NCI-H748 (cell line): Measurements from ENCODE around the gene FLRT2.

ENCODE experiments used
- DNase-seq: peaks from one replicate; lab custom pipeline; 2025; ENCODE audit not compliant: unreplicated experiment; lab: John Stamatoyannopoulos, UW

Gene FLRT2

DNA sequence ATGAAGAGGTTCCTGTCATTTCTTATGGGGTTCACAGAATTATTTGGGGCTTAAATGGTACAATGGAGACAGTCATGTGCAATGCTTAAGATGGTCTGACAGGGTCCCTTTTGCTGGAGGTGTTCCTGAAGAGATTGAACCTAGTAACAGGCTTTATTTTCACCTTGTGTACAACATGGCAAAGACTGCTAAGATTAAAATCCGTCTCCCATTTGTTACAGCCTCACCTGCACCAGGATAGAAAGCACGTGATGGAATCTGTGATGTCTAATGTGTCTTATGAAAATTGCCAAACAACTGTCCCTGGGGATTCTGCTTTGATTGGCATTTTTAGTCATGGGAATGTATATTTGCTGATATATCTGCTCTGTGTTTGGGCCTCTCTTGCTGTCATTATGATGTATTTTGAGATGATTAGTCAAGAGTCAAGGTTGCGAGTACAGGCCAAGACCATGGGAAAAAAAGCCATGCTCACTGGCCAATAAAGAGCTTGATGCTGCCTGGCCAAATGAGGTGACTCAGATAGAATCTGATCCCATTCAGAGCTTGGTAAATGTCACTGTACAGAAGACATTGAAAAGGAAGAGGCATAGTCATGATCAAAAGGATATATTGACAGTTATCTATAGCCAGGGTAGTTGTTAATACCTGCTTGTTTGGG, 96.1 kb downstream of the FLRT2 start:
- DNase-seq, result no peak

DNA sequence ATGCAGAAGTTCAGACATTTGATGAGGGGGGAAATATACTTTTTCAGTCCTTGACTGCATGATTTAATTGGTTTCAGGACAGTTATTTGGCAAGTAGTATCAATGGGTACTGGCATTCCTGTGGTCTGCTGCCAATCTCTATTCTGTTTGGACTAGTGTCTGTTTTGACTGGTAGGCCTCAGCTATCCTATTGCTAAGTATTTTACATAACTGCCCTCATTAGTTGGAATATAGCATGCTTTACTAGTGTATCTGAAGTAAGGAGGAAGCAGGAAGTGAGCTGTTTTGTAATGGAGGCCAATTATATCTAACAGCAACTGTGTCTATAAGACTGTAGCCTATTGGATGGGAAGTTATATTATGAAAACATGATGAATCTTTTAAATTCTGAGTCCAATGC, 104.3 kb downstream of the FLRT2 start:
- DNase-seq, result no peak

DNA sequence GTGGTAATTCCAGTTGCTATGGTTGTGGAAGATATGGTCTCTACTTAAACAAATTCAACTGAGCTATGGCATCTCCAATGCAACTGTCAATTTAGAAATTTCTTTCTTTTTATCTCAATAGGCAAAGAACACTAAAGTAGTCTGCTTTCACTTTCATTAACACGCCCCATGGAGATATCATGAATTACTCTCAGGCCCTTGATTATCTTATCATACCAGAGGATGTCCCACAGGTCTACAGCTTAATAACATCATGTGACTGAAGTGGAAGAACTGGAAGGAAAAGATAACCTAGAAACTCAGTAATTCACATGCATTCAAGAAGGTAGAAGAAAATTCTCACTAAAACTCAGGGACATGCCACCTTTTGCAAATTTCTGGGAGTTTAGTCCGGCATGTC, 114.3 kb downstream of the FLRT2 start:
- DNase-seq, result no peak

DNA sequence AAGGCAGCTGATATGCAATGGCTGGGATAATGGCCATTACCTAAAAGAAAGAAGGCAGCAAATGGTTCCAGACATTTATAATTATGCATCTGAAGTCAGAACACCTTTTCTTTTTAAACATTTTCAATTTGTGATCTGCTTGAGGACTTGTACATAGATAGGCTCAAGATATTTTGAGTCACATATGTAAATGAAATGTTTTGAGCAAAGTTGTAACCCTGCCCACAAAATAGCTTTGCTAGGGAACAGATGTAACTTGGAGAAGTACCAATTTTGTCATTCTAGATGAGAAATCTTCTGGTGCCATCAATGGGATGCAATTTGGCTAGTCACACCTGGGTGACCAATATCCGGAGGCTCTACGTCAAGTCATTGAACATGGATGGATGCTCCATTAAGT, 123.1 kb downstream of the FLRT2 start:
- DNase-seq, result no peak

DNA sequence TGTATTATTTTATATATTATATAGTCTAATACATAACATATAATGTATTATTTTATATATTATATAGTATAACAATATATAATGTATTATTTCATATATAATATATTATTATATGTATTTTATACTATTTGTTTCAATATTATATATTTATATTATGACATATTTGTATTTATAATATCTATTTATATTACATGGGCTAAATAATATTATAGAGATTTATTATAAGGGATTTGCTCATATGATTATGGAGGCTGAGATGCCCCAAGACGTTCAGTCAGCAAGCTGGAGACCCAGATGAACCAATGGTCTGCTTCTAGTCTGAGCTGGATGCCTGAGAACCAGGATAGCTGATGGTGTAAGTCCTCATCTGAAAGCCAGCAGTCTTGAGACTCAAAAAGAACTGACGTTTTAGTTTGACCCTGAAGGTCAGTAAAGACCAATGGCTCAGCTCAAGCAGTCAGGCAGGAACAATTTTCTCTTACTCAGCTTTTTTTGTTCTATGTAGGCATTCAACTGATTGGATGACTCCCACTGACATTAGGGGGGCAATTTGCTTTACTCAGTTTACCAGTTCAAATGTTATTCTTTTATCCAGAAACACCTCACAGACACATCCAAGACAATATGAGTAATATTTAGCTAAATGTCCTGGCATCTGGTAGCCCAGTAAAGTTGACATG, 130.4 kb downstream of the FLRT2 start:
- DNase-seq, result no peak

DNA sequence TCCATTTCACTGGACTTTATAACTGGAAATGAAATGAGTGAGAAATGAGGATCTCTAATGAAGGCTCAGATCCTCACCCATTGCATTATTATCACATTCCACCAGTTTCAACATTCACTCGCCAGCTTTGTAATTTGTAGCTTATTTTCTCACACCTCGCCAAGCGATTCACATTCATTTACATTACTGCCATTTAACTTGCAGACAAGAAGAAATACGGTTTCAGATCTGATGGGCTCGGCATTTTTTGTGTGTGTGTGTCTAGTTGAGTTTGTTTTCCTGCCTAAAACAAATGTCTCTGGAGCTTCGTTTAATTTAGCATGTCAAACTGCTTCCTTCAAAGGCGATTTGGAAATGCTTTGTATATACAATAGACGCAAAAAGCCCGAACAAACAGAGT, 132.2 kb downstream of the FLRT2 start:
- DNase-seq, result peak; percentile 27

DNA sequence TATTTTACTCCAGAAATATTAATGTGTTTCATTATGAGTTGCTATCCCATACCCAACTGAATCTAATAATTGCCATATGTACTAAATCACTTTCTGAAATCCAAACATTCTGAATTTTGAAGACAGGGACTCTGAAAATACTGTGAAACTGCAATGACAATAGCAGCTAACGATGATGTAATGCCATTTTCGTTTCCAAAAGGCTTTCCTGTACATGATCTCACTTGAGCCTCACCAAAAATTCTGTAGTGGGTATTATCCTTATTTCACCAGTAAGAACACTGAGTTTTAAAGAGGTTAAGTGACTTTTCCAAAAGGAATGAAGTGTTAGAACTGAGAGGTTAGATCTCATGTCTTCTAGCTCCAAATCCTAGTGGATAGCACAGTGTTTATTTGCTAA, 133.3 kb downstream of the FLRT2 start:
- no peak for DNase-seq

DNA sequence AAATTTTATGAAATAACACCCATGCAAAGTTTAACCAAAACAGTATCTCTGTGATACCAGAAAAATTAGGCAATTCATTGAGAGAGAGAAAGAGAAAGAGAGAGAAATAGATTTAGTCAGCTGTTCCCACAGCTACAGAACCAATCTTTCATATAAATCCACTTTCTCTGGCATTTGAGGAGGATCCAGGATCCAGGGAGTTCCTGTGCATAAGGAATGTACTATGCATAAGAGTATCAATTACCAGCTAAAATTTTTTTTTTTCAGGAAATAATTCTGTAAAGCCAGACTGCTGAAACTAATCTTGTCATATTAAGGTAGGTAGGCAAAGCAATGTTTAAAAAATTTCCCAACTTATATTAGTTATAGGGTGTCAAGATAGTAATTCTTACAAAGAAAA, 133.7 kb downstream of the FLRT2 start:
- DNase-seq, result no peak

DNA sequence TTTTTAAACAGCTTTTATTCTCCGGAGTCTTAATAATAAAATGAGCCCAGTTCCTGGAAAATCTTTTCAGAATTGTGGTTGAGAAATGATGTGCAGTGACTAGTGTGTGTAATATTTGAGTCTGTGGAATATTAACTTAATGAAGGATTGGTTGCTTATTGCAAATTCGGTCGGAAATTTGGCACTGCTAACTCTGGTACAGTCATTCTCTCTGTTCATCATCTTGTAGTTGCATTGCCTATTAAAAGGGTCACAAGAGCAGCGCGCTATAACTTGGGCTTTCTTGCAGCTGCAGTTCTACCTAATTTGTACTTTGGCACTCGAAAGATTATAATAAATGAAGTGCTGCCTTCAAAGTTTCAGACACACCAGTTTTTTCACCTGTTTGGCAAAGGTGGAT, 146.0 kb downstream of the FLRT2 start:
- DNase-seq, result no peak

DNA sequence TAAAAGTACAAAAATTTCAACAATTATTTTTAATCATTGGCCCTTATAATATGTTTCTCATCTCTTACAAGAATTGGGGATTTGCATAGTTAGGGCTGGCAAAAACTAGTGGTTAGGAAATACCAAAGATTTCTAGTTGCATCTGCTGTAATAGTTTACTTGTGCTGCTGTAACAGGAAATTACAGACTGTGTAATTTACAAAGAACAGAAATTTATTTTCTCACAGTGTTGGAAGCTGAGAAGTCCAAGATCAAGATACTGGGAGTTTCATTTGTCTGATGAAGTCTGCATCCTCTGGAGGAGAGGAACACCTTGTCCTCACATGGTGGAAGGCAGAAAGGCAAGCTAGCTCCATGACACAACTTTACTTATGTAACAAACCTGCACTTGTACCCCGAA, 157.0 kb downstream of the FLRT2 start:
- no peak for DNase-seq

DNA sequence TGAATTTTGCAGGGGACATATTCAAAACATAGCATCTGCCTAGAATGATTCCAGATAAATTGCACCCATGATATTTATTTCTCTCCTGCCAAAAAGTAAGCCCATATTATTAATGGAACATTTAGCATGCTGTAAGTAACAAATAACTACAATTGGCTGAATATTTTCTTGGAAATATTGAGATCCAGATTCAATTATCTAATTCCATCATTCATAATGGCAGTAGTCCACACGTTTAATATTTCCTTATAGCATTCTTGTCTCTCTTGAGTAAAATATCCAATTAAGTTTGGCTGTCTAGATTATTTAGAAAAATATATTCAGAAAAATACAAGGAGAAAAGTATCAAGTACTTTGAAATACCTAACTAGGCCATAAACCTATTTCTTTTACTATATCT, 157.5 kb downstream of the FLRT2 start:
- DNase-seq, result no peak

DNA sequence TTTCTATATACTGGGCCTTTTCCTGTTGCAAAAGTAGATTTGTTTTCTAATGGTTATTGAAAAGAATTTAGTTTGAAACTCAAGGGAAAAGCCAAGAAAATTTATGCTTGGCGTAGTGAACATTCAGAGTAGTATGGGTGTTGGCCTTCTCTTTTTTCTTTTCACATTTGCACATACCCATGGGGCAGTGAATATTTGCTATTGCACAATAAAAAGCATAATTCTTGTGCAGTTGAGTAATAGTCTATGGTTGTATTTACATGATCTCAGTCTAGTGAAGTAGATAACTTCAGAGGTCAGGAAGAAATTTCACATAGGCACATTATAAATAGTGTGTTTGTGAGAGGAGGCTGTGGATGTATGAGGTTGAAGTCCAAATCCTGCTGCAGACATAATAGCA, 158.1 kb downstream of the FLRT2 start:
- DNase-seq, result no peak

DNA sequence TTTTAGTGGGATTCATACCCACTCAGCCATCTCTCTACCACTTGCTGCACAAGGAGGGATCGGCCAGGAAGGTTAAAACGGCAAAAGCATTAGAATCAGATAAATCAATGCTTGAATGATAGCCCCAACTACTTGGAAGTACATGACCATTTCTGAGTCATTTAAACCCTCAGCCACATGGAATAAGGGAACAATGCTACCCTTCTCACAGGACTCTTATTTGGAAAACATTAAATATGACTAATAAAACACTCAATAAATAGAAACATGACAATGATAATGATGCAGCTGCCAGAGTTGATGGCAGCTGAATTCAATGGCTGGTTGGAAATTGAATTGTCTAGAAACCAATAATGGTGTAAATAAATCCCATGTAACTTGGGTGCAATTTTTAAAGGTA, 165.4 kb downstream of the FLRT2 start:
- no peak for DNase-seq

DNA sequence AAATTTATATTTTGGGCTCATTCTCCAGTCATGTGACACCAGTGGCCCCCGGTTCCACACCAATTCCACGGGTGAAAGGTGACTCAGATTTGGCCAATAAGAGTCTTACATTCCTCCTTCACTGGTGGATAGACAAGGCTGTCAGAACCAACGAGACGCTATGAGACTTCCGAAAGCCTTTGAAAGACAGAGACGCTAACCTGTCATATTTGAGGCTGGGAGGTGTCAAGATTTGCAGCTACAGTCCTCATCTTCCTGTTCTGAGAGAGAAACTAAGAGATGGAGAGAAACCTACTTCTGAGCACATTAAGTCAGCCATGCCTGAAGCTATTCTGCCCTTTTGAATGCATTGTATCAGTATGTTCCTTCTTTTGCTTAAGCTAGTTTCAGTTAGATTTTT, 171.2 kb downstream of the FLRT2 start:
- no peak for DNase-seq

DNA sequence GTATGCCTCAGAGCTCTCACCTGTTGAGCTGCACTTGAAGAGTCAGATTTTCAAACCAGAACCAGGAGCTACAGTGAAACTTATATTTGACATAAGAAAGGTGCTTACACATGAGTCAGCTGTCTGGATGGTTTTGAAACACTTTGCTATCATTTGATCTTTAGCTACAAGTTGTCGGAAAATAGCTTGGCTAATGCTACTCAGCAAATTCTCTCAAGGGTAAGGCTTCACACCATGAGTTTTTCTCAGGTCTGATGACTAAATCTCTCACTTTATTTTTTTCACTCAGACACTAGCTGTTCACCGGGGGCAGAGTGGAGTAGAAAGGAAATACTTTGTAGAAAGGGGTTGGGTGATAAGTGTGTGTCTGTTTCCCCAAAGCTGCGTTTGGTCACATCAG, 171.8 kb downstream of the FLRT2 start:
- no peak for DNase-seq

DNA sequence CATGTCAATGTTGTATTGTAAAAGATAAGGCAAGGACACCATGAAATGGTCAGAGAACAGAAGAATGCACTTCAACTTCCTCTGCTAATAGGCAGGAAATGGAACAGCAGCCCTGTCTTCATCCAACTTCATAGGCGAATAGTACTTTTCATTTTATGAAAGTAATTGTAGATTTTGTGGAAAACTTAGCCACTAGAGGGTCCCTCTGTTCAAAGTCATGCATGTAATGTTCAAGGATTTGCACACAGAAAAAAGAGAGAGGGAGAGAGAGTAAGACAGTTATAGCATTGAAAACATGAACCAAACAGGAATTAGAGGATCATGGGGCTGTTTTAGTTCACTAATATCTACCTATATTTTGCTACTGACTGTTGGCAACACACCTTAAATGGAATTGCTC, 172.2 kb downstream of the FLRT2 start:
- DNase-seq, result no peak

DNA sequence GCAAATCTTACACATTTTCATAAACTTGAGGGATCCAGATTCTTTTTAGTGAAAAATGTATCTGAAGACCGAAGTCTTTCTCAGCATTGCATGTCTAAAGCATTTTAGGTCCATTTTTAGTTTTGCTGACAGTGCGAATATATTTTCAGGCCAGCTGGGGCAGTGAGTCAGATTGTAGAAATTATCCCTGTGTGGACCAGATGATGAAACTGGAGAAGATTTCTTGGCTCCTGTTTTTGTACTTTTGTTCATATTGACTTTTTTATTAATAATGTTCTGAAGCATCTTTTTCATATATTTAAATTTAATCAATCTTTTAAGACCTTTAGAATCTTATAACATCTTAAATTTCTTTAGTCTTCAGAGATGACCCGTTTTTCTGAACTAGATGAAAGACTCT, 173.1 kb downstream of the FLRT2 start:
- no peak for DNase-seq
